NCI-H69 (cell line): Measurements from ENCODE around the gene TRAF3.
A peak's percentile ranks its signal among the peaks of the same experiment; 100 is the strongest.

Experiments
- DNase-seq: peaks from one replicate; lab custom pipeline; 2025; lab: John Stamatoyannopoulos, UW

TRAF3 gene

GRCh38 chr14:102807013-102807406, 29.8 kb downstream of the TRAF3 start:
- DNase-seq = no peak

- DNase-seq = no peak
Observed at GRCh38 chr14:102809870-102810269, 32.6 kb downstream of the TRAF3 start.

DNA sequence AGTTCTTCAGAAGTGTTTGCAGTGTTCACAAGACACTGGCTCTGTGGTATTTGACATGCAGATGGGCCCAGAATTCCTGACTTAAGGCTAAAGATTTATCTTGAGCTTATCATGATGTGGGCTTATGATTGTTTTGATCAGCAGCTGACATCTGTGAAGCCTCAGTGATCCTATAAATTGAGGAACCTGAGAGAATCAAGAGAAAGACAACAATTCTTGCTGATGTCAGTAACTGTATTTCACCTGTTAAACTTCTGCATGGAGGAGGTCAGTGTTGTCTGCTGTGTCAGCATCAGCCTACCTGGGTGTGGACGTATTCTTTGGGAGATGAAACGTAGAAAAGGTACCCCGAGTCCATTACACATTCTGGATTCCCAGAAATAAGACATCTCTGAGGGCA, 33.3 kb downstream of the TRAF3 start:
- no peak for DNase-seq

- no peak for DNase-seq
Observed at GRCh38 chr14:102811254-102811963, 34.2 kb downstream of the TRAF3 start.

GRCh38 chr14:102811971-102812370, 34.7 kb downstream of the TRAF3 start:
- DNase-seq = no peak

GRCh38 chr14:102813691-102814090, 36.4 kb downstream of the TRAF3 start:
- DNase-seq = no peak

DNA sequence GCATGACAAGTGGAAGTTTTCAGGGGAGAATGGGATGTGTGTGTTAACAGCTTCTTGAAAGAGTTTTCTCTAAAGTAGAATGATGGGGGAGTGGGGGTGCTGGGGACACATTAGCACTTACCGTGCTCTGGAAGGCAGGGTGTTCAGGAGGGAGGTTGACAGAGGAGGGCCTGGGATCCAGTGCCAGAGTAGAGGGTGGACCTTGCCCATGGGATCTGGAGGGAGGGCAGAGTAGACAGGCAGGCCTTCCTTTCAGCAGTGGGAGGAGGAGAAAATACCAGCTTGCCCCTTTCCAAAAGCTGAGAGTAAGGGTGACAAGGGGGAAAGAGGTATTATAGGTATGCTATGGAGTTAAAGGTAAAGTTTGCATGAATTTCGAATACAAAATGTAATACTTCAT, 40.1 kb downstream of the TRAF3 start:
- no peak for DNase-seq

GRCh38 chr14:102817942-102818940, 41.0 kb downstream of the TRAF3 start:
- DNase-seq = no peak

- DNase-seq = peak; percentile 88
Observed at GRCh38 chr14:102819176-102819628, 42.0 kb downstream of the TRAF3 start.

- peak; percentile 47 for DNase-seq
Observed at GRCh38 chr14:102819747-102820330, 42.6 kb downstream of the TRAF3 start.

DNA sequence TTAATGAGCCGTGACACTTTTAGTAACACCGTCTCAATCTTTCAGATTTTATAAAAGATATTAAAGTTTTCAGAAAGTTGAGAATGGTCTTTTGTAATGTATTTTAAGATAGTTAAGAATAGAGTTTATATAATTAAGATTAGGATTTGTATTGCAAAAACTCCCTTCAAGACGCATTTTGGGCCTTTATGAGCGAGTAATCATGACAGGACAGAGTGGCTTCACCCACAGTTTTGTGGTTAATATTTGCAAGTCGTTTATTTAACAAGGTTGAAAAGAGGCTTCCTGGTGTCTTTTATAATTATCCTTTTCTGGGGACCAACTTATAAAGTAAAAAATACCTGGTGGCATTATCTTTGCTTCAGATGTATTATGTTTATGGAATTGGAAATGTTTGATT, 44.0 kb downstream of the TRAF3 start:
- no peak for DNase-seq

DNA sequence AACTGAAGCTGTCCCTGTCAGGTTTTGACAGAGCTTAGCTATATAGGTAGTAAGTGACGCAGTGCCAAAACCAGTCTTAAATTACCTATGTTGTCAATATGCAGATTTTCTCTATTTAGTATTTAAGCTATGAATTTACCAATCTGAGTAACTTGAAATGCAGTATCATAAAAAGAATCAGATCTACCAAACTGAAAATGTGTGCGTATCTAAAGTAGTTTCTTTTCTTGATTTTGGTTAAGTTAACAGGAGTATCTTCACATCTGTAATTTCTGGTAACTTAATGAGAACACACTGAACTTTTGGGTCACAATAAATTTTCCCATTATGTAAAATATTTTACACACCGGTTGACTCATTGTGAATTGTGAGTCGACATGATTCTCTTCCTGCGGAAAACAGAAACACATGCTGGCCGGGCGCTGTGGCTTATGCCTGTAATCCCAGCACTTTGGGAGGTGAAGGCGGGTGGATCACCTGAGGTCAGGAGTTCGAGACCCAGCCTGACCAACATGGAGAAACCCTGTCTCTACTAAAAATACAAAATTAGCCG, 45.1 kb downstream of the TRAF3 start:
- DNase-seq = no peak

DNA sequence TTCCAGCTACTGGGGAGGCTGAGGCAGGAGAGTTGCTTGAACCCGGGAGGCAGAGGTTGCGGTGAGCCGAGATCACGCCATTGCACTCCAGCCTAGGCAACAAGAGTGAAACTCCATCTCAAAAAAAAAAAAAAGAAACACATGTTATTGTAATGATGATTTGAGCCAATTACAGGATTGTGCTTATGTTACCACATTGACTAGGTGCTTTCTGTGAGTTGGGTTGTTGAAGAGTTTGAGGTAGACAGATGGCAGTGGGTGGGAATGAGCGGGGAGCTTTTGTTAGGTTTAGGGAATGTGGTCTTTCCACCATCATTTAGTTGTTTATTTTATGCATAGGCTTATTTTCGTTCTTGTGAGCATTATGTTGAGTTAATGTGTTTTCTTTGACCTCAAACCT, 45.6 kb downstream of the TRAF3 start:
- peak; percentile 74 for DNase-seq

DNA sequence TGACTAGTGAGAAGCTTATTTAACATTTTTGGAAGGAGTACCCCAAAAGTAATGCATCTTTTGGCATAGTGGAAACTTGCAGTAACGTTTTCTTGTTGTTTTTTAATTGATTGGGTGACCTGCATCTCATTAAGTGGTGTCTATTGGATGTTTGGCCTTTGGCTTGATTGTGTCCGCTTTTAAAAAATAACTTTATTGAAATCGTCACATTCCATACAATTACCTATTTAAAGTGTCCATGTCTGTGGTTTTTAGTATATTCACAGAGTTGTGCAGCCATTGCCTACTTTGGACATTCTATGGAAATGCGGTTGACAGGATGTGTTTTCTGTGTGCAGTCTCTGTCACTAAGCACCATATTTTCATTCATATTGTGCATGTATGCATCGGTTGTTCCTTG, 46.3 kb downstream of the TRAF3 start:
- DNase-seq = no peak

DNA sequence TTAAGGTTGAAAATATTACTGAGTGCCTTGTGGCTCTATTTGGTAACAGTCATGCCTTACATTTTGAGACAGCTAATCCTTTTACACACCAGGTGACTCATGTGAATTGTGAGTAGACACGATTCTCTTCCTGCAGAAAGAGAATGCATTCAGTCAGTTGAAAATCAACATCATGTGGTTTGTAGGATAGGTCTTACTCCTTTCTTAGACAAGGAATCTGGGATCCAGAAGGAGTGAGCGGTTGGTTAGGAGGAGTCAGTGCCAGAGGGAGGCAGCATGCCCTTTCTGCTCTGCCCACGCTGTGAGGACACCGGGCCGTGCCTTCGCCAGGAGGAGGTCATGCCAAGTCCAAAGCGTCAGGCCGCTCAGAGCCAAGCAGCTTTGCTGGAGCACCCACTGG, 47.6 kb downstream of the TRAF3 start:
- no peak for DNase-seq

DNA sequence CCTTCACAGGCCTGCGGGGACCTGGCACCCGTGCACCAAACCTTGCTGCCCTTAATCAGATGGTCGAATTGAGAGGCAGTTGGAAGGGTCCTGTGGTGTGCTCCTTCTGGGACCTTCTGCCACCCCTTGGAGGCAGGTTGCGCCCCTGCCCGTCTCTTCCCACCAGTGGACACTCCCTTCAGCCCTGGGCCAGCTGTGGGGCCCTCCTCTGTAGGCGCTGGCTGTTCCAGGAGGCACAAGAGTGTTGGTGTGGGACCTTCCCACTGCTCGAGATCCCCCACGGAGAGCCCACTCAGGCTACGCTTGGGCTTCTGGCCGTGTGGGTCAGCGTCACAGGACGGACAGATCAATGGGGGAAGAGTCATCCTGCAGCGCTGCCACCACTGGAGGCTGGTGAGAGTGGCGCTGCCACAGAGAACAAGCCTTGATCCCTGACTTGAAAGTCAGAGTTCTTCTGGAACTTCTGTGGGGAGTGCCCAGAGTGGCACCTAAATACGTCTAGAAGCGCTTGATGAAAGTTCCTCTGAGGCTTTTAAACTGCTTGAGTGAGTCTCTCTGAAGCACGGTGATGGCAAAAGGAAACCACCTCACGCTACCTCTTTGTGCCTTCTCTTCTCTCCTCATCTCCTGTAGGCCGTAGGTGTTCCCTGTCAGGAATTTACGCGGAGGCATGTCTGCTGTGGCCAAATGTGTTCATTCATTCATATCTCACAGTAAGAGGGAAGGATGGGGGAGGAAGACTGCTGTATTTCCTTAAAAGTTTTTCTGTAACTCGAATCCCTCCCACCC, 48.3 kb downstream of the TRAF3 start:
- DNase-seq = no peak

DNA sequence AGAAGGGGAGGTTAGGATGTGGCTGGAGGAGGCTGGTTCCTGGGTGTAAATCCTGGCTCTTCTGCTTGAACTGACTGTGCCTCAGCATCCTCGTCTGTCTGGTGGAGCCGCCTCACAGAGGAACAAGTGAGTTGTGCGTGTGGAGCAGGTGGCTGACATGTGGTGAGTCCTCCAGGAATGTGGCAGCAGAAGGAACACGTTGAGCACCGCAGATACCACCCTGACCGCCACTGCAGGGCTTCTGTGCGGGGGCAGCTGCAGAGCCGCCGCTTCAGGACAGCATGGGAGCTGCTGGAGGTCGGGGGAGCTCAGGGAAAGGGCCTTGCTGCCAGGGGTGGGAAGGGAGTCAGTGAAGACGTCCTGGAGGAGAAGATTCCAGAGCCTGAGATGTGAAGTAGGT, 48.9 kb downstream of the TRAF3 start:
- DNase-seq = no peak

DNA sequence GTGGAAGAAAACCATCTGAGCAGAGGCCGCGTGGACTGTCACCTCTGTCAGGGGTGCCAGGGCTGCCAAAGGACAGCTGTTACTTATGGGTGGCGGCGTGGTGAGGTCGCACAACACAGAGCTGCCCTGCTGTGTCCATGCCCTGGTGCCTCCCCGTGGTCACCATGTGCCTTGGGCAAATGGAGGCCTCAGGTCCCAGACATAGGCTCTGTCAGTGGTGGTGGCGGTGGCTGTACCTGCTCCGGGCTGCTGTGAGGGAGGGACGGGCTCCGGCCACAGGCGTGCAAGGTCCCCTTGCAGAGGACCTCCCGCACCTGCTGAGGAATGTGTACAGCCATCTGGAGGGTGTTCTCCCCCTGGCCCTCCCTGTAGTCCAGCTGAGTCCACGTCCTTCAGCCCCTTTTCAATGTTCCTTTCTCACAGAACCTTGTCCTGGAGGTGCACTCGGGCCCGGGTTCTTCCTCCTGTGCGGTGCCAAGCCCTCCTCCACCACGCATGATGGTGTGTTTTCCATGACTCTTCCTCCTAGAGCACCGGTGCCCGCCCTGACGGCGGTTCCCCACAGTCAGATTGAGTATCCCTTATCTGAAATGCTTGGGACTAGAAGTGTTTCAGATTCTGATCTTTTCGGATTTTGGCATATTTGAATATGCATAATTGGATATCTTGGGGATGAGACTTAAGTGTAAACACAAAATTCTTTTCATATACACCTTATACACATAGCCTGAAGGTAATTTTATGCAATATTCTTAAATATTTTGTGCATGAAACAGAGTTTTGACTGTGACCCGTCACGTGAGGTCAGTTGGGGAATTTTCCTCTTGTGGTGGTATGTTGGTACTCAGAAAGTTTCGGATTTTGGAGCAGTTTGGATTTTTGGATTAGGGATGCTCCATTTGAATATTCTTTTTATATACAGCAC, 49.8 kb downstream of the TRAF3 start:
- no peak for DNase-seq

- peak; percentile 91 for DNase-seq
Observed at GRCh38 chr14:102827716-102828115, 50.5 kb downstream of the TRAF3 start.

DNA sequence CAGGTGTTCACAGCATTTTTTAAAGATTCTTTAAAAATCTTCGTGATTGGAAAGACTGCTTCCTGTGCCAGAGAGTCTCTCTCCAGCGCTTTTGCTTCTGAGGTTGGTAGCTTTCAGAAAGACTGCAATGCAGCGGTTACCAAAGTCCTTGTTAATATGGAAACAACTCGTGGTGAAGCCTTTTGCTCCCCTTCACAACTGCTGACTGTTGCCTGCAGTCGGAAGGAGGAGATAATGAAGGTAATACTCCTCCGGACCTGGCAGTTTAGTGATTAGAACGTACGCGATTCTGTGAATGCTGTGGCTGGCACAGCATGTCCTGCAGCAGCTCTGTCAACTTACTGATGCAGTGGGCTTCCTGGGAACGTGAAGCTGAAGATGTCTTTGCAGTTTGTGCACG, 50.9 kb downstream of the TRAF3 start:
- peak; percentile 80 for DNase-seq
